NOMO-1 treated with dmso at 0.1 percent for 144 hours (cell line): Measurements from ENCODE around the gene TIMM44.
"Not testable (repeated sequence)": the region's sequence is repeated elsewhere in the genome, so short reads cannot be mapped to it uniquely, and the experiment has no call there.

ENCODE experiments used
- DNase-seq: peaks from one replicate; lab custom pipeline; 2025; ENCODE audit not compliant: unreplicated experiment; lab: John Stamatoyannopoulos, UW

Gene TIMM44

DNA sequence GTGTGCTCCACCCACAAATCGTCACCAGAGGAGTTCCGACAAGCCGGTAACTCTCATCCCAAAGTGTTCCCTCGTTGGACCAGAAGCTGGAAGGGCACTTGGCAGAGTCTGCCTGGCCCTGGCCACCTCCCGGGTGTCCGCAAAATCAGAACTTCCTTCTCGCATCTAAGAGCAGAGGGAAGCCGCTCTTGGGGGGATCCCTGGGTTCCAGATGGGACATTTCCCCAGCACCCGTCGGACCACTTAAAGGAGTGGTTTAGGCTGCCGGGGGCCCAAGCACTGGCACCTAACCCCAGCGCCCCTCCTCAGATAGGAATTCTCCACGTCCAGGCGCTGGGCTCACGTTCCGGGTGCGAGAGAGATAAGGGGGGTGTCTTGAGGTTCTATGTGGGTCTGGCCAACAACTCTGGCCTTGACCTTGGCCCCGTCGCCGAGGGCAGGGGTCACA, 40.6 kb downstream of the TIMM44 start:
- no peak for DNase-seq

DNA sequence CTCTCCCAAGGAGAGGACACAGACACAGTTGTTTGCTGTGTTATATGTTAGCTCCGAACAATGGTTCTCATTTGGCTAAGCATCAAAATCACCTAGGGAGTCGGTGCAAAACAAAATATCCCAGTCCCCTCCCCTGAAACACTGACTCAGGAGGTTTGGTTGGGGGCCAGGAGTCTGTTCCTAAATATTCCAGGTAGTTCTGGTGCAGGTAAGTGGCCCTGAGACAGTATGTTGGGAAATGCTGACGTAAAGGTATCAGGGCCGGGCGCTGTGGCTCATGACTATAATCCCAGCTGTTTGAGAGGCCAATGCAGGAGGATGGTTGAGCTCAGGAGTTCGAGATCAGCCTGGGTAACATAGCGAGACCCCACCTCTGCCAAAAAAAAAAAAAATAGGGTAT, 42.1 kb downstream of the TIMM44 start:
- no peak for DNase-seq

DNA sequence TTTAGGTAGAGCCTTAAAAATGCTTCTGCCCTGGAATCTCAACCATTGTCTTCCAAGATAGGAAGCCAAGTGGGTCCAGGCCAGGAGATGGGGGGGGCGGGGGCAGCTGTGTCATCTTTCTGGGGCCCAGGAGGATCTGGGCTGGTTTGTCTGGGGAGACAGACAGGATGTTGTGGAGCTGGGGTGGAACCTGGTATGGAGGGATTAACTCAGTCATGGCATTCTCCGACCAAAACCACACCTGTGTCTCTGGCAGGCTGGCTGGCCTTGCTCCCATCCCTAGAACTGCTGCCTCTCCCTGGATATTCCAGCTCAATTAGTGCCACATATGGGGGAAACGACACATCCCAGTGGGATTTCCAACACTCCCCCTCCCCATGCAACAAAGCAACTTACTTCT, 42.5 kb downstream of the TIMM44 start:
- DNase-seq, result no peak

DNA sequence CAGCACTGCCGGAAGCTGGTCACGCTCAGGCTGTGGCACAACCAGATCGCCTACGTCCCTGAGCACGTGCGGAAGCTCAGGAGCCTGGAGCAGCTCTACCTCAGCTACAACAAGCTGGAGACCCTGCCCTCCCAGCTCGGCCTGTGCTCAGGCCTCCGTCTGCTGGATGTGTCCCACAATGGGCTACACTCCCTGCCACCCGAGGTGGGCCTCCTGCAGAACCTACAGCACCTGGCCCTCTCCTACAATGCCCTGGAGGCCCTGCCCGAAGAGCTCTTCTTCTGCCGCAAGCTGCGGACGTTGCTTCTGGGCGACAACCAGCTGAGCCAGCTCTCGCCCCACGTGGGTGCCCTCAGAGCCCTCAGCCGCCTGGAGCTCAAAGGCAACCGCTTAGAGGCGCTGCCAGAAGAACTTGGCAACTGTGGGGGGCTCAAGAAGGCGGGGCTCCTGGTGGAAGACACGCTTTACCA, 43.0 kb downstream of the TIMM44 start:
- DNase-seq, result no peak

DNA sequence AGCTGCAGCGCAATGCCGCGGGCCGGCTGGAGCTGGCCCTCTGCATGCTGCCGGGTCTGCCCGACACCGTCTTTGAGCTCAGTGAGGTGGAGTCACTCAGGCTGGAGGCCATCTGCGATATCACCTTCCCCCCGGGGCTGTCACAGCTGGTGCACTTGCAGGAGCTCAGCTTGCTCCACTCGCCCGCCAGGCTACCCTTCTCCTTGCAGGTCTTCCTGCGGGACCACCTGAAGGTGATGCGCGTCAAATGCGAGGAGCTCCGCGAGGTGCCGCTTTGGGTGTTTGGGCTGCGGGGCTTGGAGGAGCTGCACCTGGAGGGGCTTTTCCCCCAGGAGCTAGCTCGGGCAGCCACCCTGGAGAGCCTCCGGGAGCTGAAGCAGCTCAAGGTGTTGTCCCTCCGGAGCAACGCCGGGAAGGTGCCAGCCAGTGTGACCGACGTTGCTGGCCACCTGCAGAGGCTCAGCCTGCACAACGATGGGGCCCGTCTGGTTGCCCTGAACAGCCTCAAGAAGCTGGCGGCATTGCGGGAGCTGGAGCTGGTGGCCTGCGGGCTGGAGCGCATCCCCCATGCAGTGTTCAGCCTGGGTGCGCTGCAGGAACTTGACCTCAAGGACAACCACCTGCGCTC, 43.6 kb downstream of the TIMM44 start:
- no peak for DNase-seq

DNA sequence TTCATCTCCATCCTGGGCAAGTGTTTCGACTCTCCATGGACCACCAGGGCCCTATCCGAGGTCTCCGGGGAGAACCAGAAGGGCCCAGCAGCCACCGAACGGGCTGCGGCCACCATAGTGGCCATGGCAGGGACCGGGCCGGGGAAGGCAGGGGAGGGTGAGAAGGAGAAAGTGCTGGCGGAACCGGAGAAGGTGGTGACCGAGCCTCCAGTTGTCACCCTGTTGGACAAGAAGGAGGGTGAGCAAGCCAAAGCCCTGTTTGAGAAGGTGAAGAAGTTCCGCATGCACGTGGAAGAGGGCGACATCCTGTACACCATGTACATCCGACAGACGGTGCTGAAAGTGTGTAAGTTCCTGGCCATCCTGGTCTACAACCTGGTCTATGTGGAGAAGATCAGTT, 44.5 kb downstream of the TIMM44 start:
- no peak for DNase-seq

DNA sequence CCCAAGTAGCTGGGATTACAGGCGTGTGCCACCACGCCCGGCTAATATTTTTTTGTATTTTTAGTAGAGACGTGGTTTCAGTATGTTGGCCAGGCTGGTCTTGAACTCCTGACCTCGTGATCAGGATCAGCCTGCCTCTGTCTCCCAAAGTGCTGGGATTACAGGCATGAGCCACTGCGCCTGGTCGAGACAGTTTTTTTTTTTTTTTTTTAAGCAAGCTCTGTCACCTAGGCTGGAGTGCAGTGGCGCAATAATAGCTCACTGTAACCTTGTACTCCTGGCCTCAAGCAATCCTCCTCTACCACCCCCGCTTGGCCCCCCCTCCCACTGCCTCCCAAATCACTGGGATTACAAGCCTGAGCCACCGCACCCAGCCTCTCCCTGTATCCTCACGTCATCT, 46.2 kb downstream of the TIMM44 start:
- no peak for DNase-seq

DNA sequence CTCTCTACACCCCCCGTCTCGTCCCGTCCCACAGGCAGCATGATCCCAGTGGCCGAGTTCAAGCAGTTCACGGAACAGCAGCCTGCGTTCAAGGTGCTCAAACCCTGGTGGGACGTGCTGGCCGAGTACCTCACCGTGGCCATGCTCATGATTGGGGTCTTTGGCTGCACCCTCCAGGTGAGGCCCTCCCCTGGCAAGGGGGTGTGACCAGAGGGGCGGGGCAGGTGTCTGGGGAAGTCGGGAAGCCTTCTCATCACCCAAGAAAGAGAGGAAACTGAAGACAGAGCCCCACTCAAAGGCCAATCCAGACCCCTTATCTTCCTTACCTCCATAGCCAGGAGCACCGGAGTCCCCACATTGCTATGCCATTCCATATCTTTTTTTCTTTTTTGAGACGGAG, 47.9 kb downstream of the TIMM44 start:
- DNase-seq, result no peak

DNA sequence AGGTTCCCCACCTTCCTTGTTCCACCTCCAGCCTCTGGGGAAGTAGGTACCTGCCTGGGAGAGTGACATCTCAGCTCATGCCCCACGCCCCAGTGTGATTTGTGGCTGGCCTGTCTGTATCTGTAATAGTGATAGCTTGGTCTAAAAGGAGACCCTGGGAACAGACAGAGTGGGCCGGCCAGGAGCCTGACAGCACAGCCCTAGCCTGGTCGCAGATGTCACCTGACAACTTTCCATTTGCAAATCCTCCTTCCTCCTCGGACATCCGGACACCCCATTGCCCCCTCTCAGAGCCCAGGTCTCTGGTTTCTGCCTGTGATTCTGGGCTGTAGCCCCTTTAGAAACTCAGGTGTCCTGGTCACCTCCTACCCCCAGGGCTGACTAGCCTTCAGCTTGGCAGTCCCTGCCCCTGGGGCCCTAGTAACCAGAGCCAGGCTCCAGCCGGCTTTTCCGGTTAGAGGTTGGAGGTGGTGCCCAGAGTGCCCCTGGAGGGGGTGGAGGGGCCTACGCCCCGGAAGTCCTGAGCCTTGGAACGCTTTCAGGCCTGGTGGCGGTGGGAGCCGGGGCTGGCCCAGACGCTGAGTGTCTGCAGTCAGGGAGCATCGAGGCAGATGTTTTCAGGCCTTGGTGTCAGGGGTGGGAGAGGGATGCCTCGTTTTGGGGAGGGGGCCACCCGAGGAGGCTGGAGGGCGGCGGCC, 48.7 kb downstream of the TIMM44 start:
- DNase-seq, result no peak

DNA sequence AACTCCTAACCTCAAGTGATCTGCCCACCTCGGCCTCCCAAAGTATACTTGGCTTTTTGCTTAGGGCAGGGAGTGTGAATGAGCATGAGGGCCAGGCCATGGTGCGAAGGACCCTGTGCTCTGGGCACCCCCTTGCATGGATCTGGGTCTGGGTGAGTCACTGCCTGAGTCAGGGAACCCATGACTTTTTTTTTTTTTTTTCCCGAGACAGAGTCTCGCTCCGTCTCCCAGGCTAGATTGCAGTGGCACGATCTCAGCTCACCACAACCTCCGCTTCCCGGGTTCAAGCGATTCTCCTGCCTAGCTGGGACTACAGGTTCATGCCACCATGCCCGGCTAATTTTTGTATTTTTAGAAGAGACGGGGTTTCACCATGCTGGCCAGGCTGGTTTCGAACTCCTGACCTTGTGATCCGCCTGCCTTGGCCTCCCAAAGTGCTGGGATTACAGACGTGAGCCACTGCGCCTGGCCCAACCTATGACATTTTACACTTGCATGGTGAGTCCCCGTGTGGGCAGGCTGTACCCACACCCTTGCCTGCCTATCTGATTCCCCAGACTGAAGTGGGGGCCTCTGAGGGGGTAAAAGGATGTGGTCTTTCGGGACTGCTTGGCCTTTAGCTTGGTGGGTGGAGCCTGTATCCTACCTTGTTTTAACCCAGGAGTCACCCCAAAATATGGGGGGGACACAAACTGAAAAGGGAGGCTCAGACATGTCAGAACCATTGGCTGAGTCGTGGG, 49.9 kb downstream of the TIMM44 start:
- not testable (repeated sequence) for DNase-seq

DNA sequence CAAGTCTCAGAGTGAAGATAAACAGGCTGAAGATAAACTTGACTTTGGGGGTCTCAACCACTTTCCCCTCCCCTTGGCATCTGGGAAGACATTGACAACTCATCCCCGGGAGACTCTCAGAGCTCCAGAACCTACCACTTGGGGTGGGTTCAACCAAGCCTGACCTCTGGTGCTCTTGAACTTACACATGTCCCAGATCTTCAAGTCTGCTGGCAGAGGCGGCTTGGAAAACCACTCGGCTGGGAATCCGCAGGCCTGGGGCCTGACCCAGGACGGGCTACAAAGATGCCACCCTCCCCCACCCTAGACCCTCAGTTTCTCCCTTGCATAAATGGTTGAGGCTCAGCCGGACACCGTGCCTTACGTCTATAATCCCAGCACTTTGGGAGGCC, 54.6 kb downstream of the TIMM44 start:
- no peak for DNase-seq

DNA sequence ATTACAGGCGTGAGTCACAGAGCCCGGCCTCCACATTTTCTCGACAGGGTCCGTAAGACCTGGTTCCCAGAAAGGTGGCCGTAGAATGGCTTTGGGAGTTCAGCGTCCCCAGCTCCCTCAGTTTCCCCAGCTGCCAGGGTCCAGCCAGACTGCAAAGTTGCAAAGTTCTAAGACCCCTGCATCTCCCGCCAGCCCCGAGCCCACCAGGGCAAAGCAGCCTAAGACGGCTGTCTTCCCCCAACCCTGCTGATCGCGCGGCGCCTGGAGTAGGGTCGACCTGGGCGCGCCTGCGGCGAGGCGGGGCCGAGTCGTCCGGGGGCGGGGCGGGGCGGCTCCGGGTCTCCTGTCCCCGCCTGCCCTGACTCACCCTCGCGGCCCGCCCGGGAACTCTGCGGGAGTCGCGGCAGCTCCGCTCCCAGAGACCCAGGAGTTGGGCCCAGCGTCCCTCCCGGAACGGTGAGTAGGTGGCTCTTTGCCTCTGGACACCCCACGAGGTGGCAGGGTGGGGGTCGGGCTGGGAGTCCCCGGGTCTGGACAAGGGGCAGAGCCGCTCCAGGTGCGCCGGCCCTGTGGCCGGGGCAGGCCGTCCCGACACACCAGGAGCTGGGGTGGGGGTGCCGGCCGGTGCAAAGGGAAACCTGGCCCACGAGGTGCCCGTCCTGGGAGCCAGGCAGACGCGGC, 55.2 kb downstream of the TIMM44 start, which contains the start of gene LRRC8E:
Gene LRRC8E, plus strand, starts transcription at position 366 of the 681 bp plus-strand sequence. CDS start 7,094 bp downstream, outside the sequence.
- DNase-seq, result no peak

DNA sequence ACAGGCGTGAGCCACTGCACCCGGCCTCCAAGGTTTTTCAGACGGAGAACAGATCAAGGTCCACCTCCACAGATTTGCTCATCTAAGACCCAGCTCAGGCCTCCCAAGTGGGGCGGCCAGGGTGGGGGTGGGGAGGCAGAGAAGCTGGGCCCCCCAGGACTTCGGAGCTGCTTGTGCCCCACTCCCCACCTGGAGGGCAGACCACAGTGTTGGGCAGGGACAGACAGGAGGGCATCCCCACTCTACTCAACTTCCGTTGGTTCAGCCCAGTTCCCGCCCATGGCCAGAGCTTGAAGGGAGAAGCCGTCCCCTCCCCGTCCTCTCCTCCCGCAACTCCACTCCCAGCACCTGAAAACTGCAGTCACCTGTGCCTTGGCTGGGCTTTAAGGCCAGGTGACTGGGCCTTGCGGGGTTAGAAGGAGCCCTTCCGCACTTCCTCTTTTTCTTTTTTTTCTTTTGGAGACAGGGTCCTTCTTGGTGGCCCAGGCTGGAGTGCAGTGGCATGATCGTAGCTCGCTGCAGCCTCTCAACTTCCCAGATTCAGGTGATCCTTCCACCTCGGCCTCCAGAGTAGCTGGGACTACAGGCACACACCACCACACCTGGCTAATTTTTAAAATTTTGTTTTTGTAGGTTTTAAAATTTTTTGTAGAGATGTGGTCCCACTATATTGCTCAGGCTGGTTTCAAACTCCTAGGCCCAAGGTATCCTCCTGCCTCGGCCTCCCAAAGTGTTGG, 55.9 kb downstream of the TIMM44 start:
- DNase-seq, result no peak

DNA sequence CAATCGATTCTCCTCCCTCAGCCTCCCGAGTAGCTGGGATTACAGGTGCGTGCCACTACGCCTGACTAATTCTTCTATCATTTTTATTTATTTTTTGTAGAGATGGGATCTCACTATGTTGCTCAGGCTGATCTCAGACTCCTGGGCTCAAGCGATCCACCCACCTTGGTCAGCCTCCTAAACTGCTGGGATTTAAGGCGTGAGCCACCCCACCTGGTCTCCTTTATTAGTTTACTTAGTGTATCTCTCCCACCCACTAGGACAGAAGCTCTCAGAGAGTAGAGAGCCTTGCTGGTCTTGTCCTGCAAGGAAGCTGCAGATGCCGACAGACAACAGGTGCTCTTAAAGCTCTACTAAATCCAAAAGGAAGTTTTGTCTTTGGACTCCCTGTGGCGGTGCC, 57.6 kb downstream of the TIMM44 start:
- no peak for DNase-seq

DNA sequence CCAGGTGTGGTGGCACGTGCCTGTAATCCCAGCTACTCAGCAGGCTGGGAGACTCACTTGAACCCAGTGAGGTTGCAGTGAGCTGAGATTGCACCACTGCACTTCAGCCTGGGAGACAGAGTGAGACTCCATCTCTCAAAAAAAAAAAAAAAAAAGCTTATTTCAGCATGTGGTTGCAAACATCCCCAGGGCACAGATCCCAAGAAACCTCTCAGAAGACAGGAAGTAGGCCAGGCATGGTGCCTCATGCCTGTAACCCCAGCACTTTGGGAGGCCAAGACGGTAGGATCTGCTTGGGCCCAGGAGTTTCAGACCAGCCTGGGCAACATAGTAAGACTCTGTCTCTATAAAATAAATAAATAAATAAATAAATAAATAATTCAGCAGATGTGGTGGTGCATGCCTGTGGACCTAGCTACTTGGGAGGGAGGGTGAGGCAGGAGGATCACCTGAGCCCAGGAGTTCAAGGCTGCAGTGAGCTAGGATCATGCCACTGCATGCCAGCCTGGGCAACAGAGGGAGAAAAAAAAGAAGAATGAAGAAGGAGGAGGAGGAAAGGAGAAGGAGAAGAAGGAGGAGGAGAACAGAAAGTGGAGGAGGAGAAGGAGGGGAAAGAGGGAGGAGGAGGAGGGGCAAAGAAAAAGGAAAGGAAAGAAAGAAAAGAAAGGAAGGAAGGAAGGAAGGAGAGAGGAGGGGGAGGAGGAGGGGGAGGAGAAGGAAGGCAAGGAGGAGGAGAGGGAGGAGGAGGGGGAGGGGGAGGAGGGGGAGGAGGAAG, 59.5 kb downstream of the TIMM44 start:
- no peak for DNase-seq

DNA sequence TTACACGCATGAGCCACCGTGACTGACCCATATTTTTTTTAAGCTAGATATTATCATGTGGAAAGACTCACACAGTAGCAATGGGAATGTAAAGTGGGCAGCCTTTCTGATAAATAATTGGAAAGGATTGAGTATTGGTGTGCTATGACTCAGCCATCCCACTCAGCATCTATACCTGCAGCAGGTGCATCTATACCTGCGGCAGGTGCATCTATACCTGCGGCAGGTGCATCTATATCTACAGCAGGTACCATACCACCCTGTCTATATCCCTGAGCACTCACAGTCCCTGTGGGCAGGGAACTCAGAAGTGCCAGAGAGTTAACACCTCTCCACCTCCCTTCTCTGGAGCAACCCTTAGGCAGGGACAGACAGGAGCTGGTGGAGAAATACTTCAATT, 60.4 kb downstream of the TIMM44 start:
- DNase-seq, result no peak

DNA sequence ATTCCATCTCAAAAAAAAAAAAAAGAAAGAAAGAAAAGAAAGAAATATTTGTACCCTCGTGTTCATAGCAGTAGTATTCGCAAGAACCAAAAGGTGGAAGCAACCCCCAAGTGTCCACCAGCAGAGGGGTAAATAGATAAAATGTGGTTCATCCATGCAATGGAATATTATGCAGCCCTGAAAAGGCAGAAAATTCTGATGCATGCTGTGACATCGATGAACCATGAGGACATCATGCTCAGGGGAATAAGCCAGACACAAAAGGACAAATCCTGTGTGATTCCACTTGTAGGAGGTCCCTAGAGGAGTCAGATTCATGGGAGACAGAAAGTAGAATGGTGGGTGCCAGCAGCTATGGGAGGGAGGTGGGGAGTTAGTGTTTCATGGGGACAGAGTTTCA, 61.6 kb downstream of the TIMM44 start:
- no peak for DNase-seq

DNA sequence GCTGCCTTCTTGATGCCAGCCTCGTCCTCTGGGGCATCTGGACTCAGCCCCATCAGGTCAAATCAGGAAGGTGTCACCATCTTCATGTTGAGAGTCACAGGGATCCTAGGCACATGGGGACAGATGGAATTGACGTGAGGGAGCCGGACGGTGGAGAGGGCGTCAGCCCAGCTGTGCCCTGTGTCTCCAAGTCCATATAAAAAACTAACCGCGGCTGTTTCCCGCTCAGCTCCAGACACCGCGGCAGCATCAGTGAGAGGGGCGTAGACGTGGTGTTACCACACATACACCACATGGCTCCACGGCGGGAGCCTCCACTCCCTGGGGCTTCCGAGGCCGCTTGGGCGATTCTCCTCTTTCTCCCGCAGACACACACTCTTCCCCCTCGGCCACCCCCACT, 63.6 kb downstream of the TIMM44 start:
- no peak for DNase-seq

DNA sequence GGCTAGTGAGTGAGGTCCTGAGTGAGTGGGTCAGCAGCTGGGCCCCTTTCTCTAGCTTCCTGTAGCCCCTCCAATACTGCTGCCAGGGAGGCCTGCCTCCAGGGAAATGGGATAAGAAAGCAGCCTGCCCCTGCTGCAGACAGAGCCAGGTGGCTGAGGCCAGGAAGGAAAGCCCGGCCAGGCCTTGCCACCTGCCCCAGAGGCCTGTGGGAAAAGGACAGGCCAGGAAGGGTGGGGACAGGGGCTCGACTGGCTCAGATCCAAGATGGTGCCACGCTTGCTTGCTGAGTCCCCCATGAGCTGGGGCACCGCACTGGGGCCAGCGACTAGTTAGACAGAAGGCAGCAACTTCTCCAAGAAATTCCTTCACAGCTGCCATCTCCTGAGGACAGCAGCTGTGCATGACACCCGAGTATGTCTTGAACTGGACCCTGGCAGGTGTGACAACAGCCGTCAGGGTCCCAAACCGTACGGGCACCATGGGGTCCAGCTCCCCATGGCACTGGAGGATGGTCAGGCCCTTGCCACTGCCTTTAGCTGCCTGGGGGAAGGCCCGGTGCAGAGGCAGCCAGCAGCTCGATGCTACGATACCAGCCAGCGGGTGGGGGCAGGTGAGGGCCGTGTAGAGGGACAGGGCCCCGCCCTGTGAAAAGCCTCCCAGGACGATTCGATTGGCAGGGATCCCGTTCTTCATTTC, 64.2 kb downstream of the TIMM44 start:
- DNase-seq, result no peak
